ENCODE data around the gene EID2B.
A peak's percentile ranks its signal among the peaks of the same experiment; 100 is the strongest.

Gene EID2B

GRCh38 chr19:39532233-39533002, at the start of gene EID2B:
TSS of gene EID2B (minus strand) at chr19:39532852. CDS start at chr19:39532802, 50 bp downstream.
- peak; percentile 100 for DNase-seq

DNA sequence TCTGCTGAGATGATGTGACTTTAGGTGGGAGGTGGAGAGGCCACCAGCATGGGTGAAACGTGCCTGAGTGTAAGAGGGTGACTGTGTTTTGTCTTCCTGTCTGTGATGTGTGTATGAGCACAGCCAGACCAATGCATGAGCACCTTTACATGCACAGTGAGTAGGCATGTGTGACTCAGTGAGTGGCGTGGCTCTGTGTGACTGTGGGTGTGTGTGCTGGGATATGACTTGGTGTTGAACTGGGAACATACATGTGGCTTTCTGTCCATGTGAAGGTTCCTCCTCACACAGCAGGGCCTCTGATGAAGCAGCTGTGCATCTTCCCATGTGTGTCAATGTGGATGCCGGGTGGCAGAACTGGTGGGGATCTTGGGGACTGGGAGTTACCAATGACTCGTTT, 49.8 kb upstream of the EID2B start:
- DNase-seq, result no peak

DNA sequence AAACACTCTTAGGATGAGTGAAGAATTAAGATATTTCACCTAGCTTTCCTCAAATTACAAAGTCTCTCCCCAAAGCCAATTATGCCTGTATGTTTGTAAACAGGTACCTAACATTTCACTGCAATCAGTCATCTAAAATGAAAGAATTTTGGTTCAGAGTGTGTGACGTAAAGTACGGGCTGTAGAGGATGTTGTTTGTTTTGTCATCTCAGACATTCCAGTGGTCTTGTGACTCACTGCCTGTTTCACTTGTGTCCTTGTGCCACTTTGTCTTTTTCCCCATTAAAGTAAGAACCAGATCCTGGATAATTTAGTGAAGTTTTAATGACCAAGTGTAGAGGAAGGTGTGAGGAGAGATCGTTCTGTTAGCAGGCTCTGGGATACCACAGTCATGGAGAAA, 36.0 kb upstream of the EID2B start:
- DNase-seq, result no peak

DNA sequence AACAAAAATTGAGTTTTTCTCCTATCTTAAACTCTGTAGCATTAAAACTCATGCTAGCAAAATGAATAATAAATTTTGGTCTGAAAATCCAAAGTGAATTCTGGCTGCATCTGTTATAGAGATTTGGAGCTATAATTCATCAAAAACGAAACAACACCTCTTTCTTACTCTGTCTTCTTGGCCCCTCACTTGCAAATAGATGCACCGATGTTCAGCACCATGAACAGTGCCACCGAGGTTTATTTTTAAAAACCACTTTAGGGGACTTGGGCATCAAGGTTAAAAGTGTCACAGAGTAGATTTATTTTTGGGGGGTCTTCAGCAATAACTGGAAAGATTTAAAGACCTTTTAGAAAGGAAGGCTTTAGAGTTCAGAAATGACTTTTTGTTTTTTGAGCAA, 33.4 kb upstream of the EID2B start:
- no peak for DNase-seq

- DNase-seq, result no peak
Observed at GRCh38 chr19:39563408-39563807, 30.8 kb upstream of the EID2B start.

DNA sequence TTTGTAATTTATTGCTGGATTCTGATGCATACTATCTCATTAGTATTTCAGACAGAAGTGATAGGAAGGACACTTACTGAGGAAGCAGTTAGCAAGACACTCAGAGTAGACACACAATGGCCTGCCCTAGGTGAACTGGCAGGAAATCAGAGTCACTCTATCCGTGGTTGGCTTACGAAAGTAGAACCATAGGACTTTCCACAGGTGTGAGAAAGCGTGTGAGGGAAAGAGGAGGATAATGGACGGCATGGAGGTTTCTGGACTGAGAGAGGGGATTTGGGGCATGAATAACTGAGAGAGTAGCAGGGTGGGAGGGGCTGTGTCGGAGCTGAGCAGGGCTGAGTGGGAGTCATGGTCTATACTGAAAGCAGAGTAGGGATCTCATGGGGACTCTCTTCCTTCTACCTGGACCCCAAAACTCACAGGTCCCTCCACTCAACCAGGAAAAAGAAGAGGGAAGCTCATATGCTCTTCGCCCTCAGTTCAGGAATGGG, 26.0 kb upstream of the EID2B start:
- DNase-seq, result no peak

GRCh38 chr19:39557811-39558623, 25.4 kb upstream of the EID2B start:
- DNase-seq, result no peak

DNA sequence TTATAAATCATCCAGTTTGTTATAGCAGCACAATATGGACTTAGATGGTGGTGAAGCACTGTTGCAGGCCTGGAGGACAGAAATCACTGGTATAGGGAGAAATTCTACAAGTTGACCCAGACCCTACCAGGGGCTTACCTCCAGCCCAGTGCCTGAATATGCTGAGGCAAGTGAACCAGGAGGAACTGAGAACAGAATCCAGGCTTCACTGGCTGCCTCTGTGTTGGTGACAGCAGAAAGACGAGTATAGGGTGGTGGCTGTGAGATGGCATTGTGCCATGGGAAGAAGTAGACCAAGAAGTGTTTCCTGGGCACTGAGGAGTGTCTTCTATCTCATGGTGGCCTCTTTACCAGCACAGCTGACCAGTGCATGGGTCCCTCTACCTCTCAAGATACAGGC, 23.2 kb upstream of the EID2B start:
- DNase-seq, result no peak

GRCh38 chr19:39554701-39555311, 22.2 kb upstream of the EID2B start:
- DNase-seq, result no peak

- no peak for DNase-seq
Observed at GRCh38 chr19:39553082-39553652, 20.5 kb upstream of the EID2B start.

DNA sequence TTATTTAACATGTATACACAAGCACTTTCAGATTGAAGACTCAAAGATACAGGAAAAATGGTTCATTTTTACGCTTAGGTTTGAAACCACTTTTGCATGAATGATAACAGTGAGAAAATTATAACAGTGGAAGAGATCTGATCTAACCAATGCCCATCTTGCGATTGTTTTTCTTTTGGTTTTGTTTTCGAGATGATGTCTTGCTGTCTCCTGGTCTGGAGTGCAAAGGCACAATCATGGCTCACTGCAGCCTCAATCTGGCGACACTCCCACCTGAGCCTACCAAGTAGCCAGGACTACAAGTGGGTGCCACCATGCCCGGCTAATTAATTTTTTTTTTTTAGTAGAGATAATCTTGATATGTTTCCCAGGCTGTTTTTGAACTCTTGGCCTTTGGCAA, 17.5 kb upstream of the EID2B start:
- DNase-seq, result no peak

- peak; percentile 49 for DNase-seq
Observed at GRCh38 chr19:39546599-39546998, 13.9 kb upstream of the EID2B start.

- no peak for DNase-seq
Observed at GRCh38 chr19:39544911-39545310, 12.3 kb upstream of the EID2B start.

GRCh38 chr19:39544226-39544903, 11.7 kb upstream of the EID2B start:
- no peak for DNase-seq

GRCh38 chr19:39543477-39543857, 10.8 kb upstream of the EID2B start:
- no peak for DNase-seq

DNA sequence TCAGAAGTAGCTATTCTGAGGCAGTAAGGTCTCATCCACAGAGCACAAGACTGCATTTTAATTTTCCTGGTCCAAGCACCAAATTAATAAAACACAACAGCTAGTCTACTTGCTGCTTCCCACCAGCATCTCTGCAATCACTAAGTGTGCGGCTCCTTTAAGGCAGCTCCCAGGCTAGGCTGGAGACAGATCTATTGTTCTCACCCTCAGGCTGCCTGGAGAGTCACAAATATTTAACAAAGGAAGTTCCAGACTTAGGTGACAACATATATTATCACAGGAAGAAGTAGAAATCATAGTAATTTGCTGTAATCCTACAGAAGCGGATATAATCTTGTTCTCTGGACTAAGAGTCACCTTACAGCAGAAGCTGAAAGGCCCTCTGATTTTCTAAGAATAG, 9.6 kb upstream of the EID2B start:
- DNase-seq, result peak; percentile 98

DNA sequence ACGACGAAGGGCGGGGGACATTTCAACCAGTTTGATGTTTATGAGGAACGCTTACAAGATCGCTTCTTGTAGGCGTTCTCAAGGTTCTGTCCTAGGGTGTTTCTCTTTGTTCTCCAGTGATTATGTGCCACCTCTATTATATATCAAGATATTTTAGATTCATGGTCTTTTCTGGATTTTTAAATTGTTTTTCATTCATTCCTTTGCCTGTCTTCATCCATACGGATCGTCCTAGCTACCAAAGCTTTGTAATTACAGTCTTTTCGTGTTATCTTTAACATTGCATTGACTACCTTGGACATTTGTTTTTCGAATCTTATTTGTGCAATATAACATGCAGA, 7.7 kb upstream of the EID2B start:
- no peak for DNase-seq

DNA sequence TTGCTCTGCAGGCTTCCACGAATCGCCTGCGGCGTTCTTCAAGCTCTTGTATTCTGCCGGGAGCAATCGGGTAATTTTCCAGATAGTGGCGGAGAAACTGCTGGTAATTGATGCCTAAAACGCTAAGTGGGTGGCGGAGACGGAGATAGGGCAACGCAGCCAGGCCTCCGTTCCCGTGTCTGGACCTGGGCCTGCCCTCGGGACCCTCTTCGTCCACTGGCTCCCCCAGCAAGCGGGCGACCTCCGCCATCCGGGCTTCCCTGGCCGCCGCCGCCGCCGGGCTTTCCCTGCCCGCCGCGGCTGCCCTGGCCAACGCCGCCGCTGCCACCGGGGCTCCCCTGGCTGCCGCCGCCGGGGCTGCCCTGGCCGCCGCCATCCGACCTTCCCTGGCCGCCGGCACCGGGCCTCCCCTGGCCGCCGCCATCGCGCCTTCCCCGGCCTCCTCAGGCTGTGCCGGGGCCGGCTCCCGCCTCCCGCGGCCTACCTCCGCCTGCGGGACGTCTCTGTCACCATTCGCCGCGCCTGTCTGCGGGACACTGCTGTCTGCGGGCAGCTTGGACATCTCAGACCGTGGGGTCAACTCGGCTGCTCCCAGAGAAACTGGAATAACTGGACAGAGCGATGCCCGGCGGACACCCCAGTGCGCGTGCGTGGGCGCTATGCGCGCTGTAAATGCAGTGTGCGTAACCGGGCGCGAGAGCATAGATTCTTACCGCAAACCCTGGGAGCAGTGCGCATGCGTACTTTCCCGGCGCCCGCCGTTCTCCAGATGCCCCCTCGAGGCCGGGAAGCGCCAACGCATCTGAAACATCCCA, 7.1 kb upstream of the EID2B start, which contains the start of gene EID2:
TSS of gene EID2 (minus strand) at position 644 of the 815 bp plus-strand sequence. CDS start at position 562, 82 bp downstream.
- DNase-seq, result peak; percentile 100

DNA sequence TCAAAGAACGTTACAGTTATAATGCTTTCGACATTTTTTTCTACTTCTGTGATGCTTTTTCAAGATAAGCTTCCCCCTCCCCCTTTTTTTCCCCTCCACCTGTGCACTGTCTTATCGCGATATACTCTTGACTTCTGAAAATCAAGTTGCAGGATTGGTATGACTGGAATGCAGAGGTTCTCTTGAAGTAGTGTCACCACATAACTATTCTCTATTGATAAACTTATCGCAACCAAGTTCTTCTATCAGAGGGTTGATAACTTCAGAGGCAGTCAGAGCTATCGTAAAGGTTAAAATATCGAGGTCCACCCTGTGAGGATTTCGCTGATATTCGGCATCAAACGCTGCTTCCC, 6.5 kb upstream of the EID2B start:
- no peak for DNase-seq

DNA sequence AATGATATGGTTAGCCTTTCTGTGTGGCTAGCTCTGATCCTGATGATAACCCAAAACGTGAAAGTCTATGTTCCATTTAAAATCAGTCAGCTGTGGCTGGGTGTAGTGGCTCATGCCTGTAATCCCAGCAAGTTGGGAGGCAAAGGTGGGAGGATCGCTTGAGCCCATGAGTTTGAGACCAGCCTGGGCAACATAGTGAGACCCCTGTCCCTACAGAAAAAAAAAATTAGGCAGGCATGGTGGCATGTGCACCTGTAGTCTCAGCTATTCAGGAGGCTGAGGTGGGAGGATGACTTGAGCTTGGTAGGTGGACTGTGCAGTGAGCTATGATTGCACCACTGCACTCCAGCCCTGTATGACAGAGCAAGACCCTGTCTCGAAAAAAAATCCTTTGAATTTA, 1.1 kb upstream of the EID2B start:
- no peak for DNase-seq

DNA sequence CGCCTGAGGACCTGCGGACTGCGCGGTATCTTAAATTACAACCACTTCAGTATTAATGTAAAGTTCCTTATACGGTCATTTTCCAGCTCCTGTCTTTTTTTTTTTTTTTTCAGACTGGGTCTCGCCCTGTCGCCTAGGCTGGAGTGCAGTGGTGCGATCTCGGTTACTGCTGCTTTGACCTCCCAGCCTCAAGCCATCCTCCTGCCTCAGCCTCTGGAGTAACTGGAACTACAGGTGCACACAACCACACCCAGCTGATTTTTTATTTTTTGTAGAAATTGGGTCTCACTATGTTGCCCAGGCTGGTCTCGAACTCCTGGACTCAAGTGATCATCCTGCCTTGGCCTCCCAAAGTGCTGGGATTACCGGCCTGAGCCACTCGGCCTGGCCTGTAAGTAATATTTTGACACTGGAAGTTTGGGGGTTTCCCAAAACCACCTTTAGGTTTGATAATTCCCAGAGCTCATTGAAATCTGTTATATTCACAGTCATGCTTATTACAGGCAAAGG, 406 bp upstream of the EID2B start:
- DNase-seq, result no peak

- no peak for DNase-seq
Observed at GRCh38 chr19:39531834-39532232, 819 bp downstream of the EID2B start.

All from NCI-H2227 treated with DMSO at 0.1 percent for 48 hours (cell line).